HepG2 (cell line): ENCODE data around the gene ANKS1B. TPM values are rescaled to one million over a fixed set of nuclear protein-coding genes. Genes with fewer than 3 reads are reported as not detected.

Source experiments
- ATAC-seq: fragments of 200-7000 bp; cut with Tn5 transposase; 3 replicates; pipeline ENCODE4 v1.9.1; 2020; ENCODE audit warnings: mild to moderate bottlenecking, moderate library complexity
- BruUV-seq: library from RNA; stranded (reverse); fragments of 400-500 nt; replicated peaks from 2 replicates; lab custom pipeline; 2021; lab: Mats Ljungman, UMichigan
- CTCF ChIA-PET: fragments of 300-600 bp; formaldehyde crosslinking; extraction: SDS; loops from one replicate; lab custom pipeline; 2021; ENCODE audit warnings: low total read pairs, inconsistent platforms, low intra/inter-chr PET ratio; lab: Yijun Ruan, JAX
- POLR2A ChIA-PET: fragments of 350-600 bp; sonication (Branson Sonifier 250); formaldehyde crosslinking; loops from one replicate; lab custom pipeline; 2020; ENCODE audit warnings: antibody characterized with exemption, inconsistent platforms; lab: Yijun Ruan, JAX
- DNase-seq: peaks from one replicate; pipeline ENCODE4 v3.0.0-alpha.2; 2015; ENCODE audit warnings: low spot score
- FAIRE-seq: peaks from 3 replicates; lab custom pipeline; 2011; peaks lifted over from hg19 to GRCh38; lab: Jason Lieb, UNC
- H2AFZ ChIP-seq: one replicate; pipeline ENCODE4 v1.6.1; 2011; ENCODE audit warnings: low read length, inconsistent platforms
- H3K27ac ChIP-seq: fragments of 300-600 bp; 3 replicates; pipeline ENCODE4 v1.8.0; 2011; ENCODE audit warnings: mixed run types, mild to moderate bottlenecking, mixed read lengths, low read length, inconsistent platforms; ENCODE audit not compliant: insufficient read depth; ENCODE audit errors: extremely low read length
- H3K27me3 ChIP-seq, 2 experiments: fragments of 200-600 bp in 1 of 2; 2 replicates in 1 of 2; 3 replicates in 1 of 2; pipeline versions ENCODE4 v1.6.0 to v1.8.0; 2011; ENCODE audit warnings: low read length in 2 of 2, mild to moderate bottlenecking in 2 of 2, moderate library complexity in 2 of 2, inconsistent platforms in 1 of 2; ENCODE audit not compliant: insufficient read depth in 2 of 2, control insufficient read depth in 1 of 2
- H3K36me3 ChIP-seq, 2 experiments: fragments of 200-600 bp in 1 of 2; replicated peaks in 1 of 2; 2 replicates in 1 of 2; 3 replicates in 1 of 2; pipeline versions ENCODE4 v1.5.1 to v1.8.0; 2011; ENCODE audit warnings: low read length in 2 of 2, inconsistent platforms in 1 of 2; ENCODE audit not compliant: insufficient read depth in 2 of 2, control insufficient read depth in 1 of 2
- H3K4me1 ChIP-seq: 2 replicates; pipeline ENCODE4 v1.5.1; 2012; ENCODE audit warnings: low read length, inconsistent platforms; ENCODE audit not compliant: insufficient read depth
- H3K4me2 ChIP-seq: 2 replicates; pipeline ENCODE4 v1.6.0; 2011; ENCODE audit warnings: low read depth, low read length, inconsistent platforms
- H3K4me3 ChIP-seq, 3 experiments: fragments of 200-600 bp in 1 of 3; sonication (generic), shearing (Covaris generic) in 1 of 3; replicated peaks in 1 of 3; 2 replicates each; pipeline ENCODE4 v1.5.1; 2011 to 2016; ENCODE audit warnings: low read length in 3 of 3, inconsistent platforms in 2 of 3, low read depth in 2 of 3, mild to moderate bottlenecking in 2 of 3, control low read depth in 1 of 3, mixed read lengths in 1 of 3; ENCODE audit not compliant: insufficient read depth in 1 of 3
- H3K79me2 ChIP-seq: one replicate; pipeline ENCODE4 v1.6.1; 2011; ENCODE audit warnings: low read length, inconsistent platforms; ENCODE audit not compliant: insufficient read depth
- H3K9ac ChIP-seq: 2 replicates; pipeline ENCODE4 v1.6.0; 2011; ENCODE audit warnings: mild to moderate bottlenecking, low read depth, low read length, inconsistent platforms; ENCODE audit not compliant: insufficient read depth
- H3K9me3 ChIP-seq: 2 replicates; pipeline ENCODE4 v1.5.1; 2012; ENCODE audit warnings: mild to moderate bottlenecking, low read length
- H4K20me1 ChIP-seq: 2 replicates; pipeline ENCODE4 v1.6.0; 2011; ENCODE audit warnings: inconsistent platforms, mild to moderate bottlenecking, low read length, moderate library complexity; ENCODE audit not compliant: insufficient read depth
- CCAR2 ChIP-seq: fragments of 200-400 bp; formaldehyde crosslinking; optimal IDR thresholded peaks from 2 replicates; pipeline ENCODE3; 2018; ENCODE audit warnings: low read depth, mild to moderate bottlenecking, low read length, moderate library complexity
- CREB1 ChIP-seq, 2 experiments: fragments of 450-650 bp in 1 of 2; IDR thresholded peaks; 2 replicates each; pipeline ENCODE4 v1.6.1; 2016 to 2017; ENCODE audit warnings: control low read depth in 1 of 2, mild to moderate bottlenecking in 1 of 2, missing compliant biosample characterization in 1 of 2, missing genetic modification characterization in 1 of 2
- HDAC2 ChIP-seq: sonication (generic); formaldehyde crosslinking; IDR thresholded peaks from 2 replicates; pipeline ENCODE4 v1.4.0; 2020; ENCODE audit warnings: missing genetic modification reagents
- MAFF ChIP-seq: IDR thresholded peaks from 2 replicates; pipeline ENCODE4 v1.6.1; 2011; ENCODE audit warnings: low read depth, low read length, improper control_type of control experiment
- MAFK ChIP-seq, 2 experiments: IDR thresholded peaks in 1 of 2; conservative IDR thresholded peaks in 1 of 2; 2 replicates each; pipeline ENCODE4 v1.6.1; 2011; ENCODE audit warnings: improper control_type of control experiment in 2 of 2, low read length in 2 of 2
- PCBP1 ChIP-seq: fragments of 200-400 bp; formaldehyde crosslinking; IDR thresholded peaks from 2 replicates; pipeline ENCODE4 v1.6.1; 2017; ENCODE audit warnings: mild to moderate bottlenecking, low read depth, low read length, borderline replicate concordance
- RFX3 ChIP-seq: IDR thresholded peaks from 2 replicates; pipeline ENCODE4 v1.6.1; 2016; ENCODE audit warnings: missing biosample characterization, missing genetic modification reagents
- SIX1 ChIP-seq: sonication (generic); formaldehyde crosslinking; IDR thresholded peaks from 2 replicates; pipeline ENCODE4 v1.4.0; 2020; ENCODE audit warnings: missing genetic modification reagents, borderline replicate concordance
- WGBS: methylation state at CpG from one replicate; pipeline ENCODE4 v1.1.6; 2017; ENCODE audit warnings: low lambda C conversion rate; 5-methylcytosine and 5-hydroxymethylcytosine counted together
- in situ Hi-C: cut with HindIII; loops from 2 replicates; pipeline ENCODE4 v1.10.0; 2017; ENCODE audit warnings: low pct_unique_long_range_greater_than_20kb; ENCODE audit not compliant: extremely low pct_ligation_motif_present
- intact Hi-C: fragments of 100-400 bp; cut with micrococcal nuclease; formaldehyde crosslinking; loops from one replicate; pipeline ENCODE4 v1.10.0; 2022; ENCODE audit not compliant: unreplicated experiment
- polyA plus RNA-seq, 8 experiments: library from polyadenylated mRNA; depleted of rRNA in 3 of 8; stranded (reverse) in 7 of 8; unstranded in 1 of 8; fragments of >200 nt; fragmentation: Illumina TruSeq in 4 of 8; extraction: Trizol in 4 of 8; gene quantifications; 2 replicates each; pipeline versions ENCODE4 v1.2.1 to v1.2.3, GENCODE V29; 2011 to 2016; ENCODE audit warnings: low read depth in 4 of 8, missing spikeins in 1 of 8, mixed read lengths in 1 of 8; ENCODE audit not compliant: insufficient read depth in 1 of 8
- total RNA-seq, 5 experiments: library from RNA; depleted of rRNA; stranded (reverse); fragments of >200 nt; fragmentation: Illumina TruSeq; extraction: Trizol; gene quantifications; 2 replicates each; pipeline ENCODE4 v1.2.3, GENCODE V29; 2016; ENCODE audit warnings: low read depth in 1 of 5

Gene ANKS1B
- total and polyA plus RNA-seq, 2 of the 13 experiments (the other 11 are each of a cell fraction or from before 2014, with no cell fraction given): 0.15 TPM; not detected in 1

DNA sequence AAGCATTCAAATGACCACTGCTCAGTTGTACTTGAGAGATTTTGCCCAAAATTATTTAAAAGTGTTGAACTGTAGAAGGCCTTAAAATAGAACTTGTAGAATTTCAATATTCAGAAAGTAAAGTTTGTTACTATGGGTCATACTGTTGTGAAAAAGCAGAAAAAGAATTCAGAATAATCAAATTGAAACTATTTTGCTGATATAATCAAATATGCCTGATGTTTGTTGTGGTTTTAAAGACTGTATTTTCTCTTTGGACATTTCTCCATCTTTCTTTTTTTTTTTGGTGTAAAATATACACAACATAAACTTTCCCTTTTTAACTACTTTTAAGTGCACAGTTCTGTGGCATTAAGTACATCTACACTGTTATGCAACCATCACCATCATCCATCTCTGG, 964.9 kb downstream of the ANKS1B start:
- POLR2A ChIA-PET: no interaction called here
- in situ Hi-C loops: no loop called here

GRCh38 chr12:99017971-99018370, 966.8 kb downstream of the ANKS1B start:
- BruUV-seq: no TSS peak
- no peak for FAIRE-seq
- Histone ChIP-seq H3K9ac (no peak overlapping the region), H3K27ac (no peak overlapping the region), H2AFZ (no peak overlapping the region), H3K4me1 (no peaks in the 10 kb centered on the region), H3K36me3 (no peaks in the 10 kb centered on the region), H3K4me3 (no peak overlapping the region), H3K9me3 (no peaks in the 10 kb centered on the region), H3K4me2 (no peak overlapping the region), H3K27me3 (no peaks in the 10 kb centered on the region), H3K79me2 (no peaks in the 10 kb centered on the region), H4K20me1 (no peaks in the 10 kb centered on the region)
- no peak for DNase-seq
- WGBS: 13% methylated on average over 2 of the region's 2 CpGs
- ChIA-PET CTCF (no interaction called here), POLR2A (no interaction called here)
- in situ Hi-C loops (no loop called here), intact Hi-C loops (no loop called here)
- TF ChIP-seq CREB1 (IDR thresholded peaks at IDR 0.05) (0 out of 2 replicates have a peak, but pooled peaks have one; percentile 9), CREB1 (CRISPR knock-in tag; IDR thresholded peaks at IDR 0.05) (no peak), HDAC2 (no peak)
- no peak for ATAC-seq

More for the DNA sequence above, 964.9 kb downstream of the ANKS1B start:
- Histone ChIP-seq H3K9me3 (no peaks in the 10 kb centered on the region), H2AFZ (no peak overlapping the region), H3K36me3 (no peaks in the 10 kb centered on the region), H3K79me2 (no peaks in the 10 kb centered on the region), H3K4me2 (no peak overlapping the region), H3K27ac (no peak overlapping the region), H3K27me3 (no peaks in the 10 kb centered on the region)
- DNase-seq (no peak), ATAC-seq (no peak), FAIRE-seq (no peak)
- BruUV-seq: no TSS peak
- intact Hi-C loops: no loop called here
- CTCF ChIA-PET: no interaction called here
- no peak for TF ChIP-seq SIX1 (CRISPR knock-in tag)
- no peak for TF ChIP-seq CCAR2
- no peak for TF ChIP-seq RFX3 (CRISPR knock-in tag)
- 0 out of 2 replicates have a peak, but pooled peaks have one; percentile 32 for TF ChIP-seq MAFF
- peak in 1 of 2 experiments; percentile 59; a peak in 2 of 4 replicates for TF ChIP-seq MAFK (conservative IDR thresholded peaks at IDR 0.05 in 1 of 2, IDR thresholded peaks at IDR 0.05 in 1 of 2; ENCODE audit: low read length in 2 of 2)
- TF ChIP-seq PCBP1: no peak
- TF ChIP-seq, all 625 proteins: peak for 2
- no peak overlapping the region for H3K4me3 ChIP-seq
- H3K9ac ChIP-seq: no peak overlapping the region
- no peaks in the 10 kb centered on the region for H4K20me1 ChIP-seq
- H3K4me1 ChIP-seq: no peaks in the 10 kb centered on the region
